Activated T-cell treated with anti-CD3 and anti-CD28 coated beads, Interleukin-2, amount 50 U/mL, for 72 hours (primary cell): ENCODE data around the gene ADGRF3. TPM values are rescaled to one million over a fixed set of nuclear protein-coding genes. Genes with fewer than 3 reads are reported as not detected.

Experiments used
- ATAC-seq, 2 donors: fragments of 150-1000 bp; cut with Tn5 transposase; replicated peaks in 1 of 2; 2 replicates each; pipeline ENCODE4 v1.10.0; 2021; ENCODE audit warnings: moderate library complexity in 2 of 2, mild to moderate bottlenecking in 1 of 2
- DNase-seq, 2 donors: peaks; one replicate each; pipeline ENCODE4 v3.0.0; 2021 to 2022; ENCODE audit warnings: mixed read lengths in 1 of 2
- H3K27ac Mint-ChIP-seq: one replicate; pipeline ENCODE4 v1.8.0; 2022; ENCODE audit warnings: mild to moderate bottlenecking, moderate library complexity, mixed read lengths
- H3K27me3 Mint-ChIP-seq: one replicate; pipeline ENCODE4 v1.8.0; 2022; ENCODE audit warnings: low read depth, mixed read lengths
- H3K36me3 Mint-ChIP-seq, 2 donors: one replicate each; pipeline ENCODE4 v1.8.0; 2022; ENCODE audit warnings: mixed read lengths in 2 of 2, mild to moderate bottlenecking in 1 of 2; ENCODE audit not compliant: insufficient read depth in 2 of 2
- H3K4me1 Mint-ChIP-seq: one replicate; pipeline ENCODE4 v1.8.0; 2022; ENCODE audit warnings: low read depth, mixed read lengths
- H3K4me3 Mint-ChIP-seq, 2 donors: one replicate each; pipeline ENCODE4 v1.8.0; 2022; ENCODE audit warnings: mild to moderate bottlenecking in 2 of 2, mixed read lengths in 2 of 2, moderate library complexity in 2 of 2
- H3K9me3 Mint-ChIP-seq, 2 donors: one replicate each; pipeline ENCODE4 v1.8.0; 2022; ENCODE audit warnings: mixed read lengths in 2 of 2
- total RNA-seq, 2 donors: library from RNA; stranded (reverse); gene quantifications; one replicate each; pipeline ENCODE4 v1.2.3, GENCODE V29; 2022

ADGRF3 gene
- total RNA-seq, 2 donors from 2014 or later, result 2.4 to 4.8 TPM

DNA sequence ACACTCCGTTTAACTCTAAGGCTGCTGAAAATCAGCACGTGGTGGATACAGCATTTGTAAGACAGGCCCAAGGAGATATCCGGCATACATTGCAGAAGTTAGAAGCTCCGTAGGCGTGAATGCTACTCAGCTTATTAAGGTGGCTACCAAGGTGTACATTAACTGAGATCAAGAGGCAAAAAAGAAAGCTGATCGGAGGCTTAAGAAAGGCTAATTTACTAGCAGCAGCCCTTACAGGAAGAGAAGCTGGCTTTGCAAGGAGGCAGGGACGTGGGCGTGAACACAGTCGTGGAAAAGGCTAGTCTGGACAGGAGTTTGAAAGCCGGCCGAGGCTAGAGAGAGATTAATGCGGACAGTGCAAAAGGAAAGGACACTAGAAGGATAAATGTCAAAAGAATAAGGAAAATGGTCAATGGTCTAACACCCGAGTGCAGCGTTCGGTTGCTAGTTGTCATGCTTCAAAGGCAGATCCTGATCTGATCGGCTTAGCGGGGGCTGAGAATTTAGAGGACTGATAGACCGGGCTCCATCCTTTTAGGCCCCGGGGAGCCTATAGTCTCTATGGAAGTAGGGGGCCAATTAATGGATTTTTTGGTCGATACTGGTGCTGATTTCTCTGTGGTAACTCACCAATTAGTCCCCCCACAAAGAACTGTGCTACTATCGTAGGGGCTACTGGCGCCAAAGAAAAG, 46.2 kb downstream of the ADGRF3 start:
- Mint-ChIP-seq H3K4me1 (no peaks in the 10 kb centered on the region), H3K36me3 (no peaks in the 10 kb centered on the region), H3K27ac (no peak overlapping the region), H3K9me3 (no peaks in the 10 kb centered on the region), H3K27me3 (no peaks in the 10 kb centered on the region), H3K4me3 (no peak overlapping the region)
- DNase-seq (peak; percentile 3 to 13), ATAC-seq (peak; percentile 33 to 46)

DNA sequence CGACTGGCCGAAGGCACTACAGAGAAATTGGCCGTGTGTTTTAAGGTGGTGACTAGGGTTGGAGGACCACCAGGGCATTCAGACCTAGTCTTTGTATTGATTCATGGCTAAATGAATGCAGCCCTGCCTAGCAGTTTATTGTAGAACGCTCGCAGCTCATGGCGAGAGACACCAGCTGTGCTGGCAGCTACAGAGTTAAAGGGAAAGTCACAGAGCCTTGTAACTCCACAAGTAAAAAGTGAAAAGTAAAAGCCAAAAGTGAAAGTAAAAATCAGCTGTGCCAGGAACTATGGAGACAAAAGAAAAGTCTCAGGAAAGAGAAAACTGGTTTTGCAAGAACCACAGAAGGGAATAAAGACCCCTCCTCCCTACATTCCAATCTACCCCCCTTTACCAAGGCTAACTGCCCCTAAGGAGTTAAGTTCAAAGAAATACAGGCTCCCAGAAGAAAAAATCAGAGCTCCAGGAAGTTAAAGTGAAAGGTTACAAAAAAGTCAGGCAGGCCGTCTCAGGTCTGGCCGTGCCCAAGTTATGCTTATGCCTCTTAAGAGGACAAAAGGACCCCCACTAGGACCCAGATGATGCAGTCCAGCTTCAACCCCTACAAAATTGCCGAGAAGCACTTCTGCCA, 47.0 kb downstream of the ADGRF3 start:
- Mint-ChIP-seq H3K36me3 (no peaks in the 10 kb centered on the region), H3K9me3 (no peaks in the 10 kb centered on the region), H3K27ac (no peak overlapping the region), H3K27me3 (no peaks in the 10 kb centered on the region), H3K4me3 (no peak overlapping the region), H3K4me1 (no peaks in the 10 kb centered on the region)
- DNase-seq (peak; percentile 11 to 27), ATAC-seq (peak; percentile 47 to 52)

DNA sequence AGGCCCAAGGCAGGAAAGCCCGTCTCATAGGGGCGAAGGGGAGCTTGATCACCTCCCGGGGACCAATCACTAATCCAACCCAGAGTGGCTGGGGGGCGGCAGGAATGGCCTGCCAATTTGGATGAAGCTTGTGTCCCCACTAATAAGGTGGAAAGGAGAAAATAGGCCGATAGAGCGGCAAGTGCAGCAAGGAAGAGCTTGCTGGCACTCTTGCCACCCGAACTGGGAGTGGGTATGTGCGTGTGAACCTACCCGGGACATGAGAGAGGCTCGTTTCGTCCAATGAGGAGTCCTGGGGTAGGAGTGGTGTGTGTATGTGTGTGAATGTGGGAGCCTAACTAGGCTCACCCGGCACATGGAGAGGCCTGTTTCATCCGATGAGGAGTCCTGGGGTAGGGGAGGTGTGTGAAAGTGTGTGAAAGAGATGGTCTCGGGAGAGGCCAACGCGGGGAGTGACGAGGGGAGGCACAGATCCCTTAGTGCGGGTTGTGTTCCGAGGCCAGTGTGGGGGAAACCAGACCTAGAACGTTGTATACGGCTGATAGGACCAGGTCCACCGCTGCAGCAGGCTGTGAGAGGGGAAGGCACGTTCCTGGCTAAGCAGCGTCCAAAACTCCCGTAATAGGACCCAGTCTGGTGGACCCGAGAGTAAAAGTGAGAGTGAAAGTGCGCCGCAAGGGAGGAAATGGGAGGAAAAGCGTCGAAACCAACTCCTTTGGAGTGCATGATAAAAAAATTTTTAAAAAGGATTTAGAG, 47.8 kb downstream of the ADGRF3 start:
- peak; percentile 32 to 38 for DNase-seq
- Mint-ChIP-seq H3K4me1 (no peaks in the 10 kb centered on the region), H3K36me3 (no peaks in the 10 kb centered on the region), H3K4me3 (no peak overlapping the region), H3K9me3 (no peaks in the 10 kb centered on the region), H3K27ac (no peak overlapping the region), H3K27me3 (no peaks in the 10 kb centered on the region)
- ATAC-seq, result peak; percentile 71 to 72

DNA sequence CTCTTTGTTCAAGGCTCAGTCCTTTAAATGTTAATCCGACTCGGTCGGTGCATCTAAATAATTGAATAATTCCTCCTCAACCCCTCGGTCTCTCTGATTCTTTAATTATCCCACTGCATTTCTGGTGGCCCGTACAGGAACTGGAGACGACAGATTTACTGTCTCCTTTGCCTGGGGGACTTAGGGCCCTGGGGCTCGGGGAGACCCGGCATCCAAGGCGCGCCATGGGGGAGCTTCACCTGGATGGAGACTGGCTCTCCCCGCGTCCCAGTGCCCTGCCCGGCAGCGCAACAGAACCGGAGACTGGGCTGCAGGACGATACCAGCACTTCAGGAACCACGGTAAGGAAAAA, 48.3 kb downstream of the ADGRF3 start:
- H3K27me3 Mint-ChIP-seq, result no peaks in the 10 kb centered on the region
- ATAC-seq (peak in 1 of 2 donors; percentile 10), DNase-seq (no peak)
- H3K36me3 Mint-ChIP-seq, result no peaks in the 10 kb centered on the region
- no peak overlapping the region for H3K27ac Mint-ChIP-seq
- H3K9me3 Mint-ChIP-seq, result no peaks in the 10 kb centered on the region
- no peaks in the 10 kb centered on the region for H3K4me1 Mint-ChIP-seq
- no peak overlapping the region for H3K4me3 Mint-ChIP-seq

DNA sequence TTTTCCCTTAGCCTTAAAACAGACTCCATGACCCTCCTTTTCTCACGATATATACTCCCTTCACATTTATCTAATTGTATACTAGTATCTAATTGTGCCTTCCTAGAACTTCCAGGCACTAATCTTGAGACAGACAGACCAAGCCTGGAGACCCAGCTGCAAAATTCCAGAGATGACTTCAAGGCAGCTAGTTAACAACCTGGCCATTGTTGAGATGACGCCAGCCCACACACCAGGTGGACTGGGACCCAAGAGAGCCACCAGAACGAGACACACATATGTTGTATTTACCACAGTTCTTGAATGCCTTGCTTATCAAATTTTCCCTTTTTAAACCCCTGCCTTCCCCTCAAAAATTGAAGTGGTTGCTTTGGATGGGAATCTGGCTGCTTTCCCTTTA, 49.5 kb downstream of the ADGRF3 start:
- H3K27me3 Mint-ChIP-seq, result no peaks in the 10 kb centered on the region

DNA sequence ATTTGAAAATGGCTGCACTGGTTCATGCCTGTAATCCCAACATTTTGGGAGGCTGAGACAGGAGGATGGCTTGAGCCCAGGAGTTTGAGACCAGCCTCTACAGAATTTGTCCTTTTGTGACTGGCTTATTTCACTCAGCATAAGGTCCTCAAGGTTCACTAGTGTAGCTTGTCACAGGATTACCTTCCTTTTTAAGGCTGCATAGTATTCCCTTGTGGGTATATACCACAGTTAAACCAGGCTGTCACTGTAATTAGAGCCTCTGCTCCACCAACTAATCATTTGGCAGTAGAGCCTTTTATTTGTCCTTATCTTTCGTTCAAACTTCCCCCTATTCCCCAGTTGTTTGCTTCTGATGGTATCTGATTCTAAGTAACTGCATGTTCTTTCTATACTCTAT, 51.1 kb downstream of the ADGRF3 start:
- Mint-ChIP-seq H3K4me3 (no peak overlapping the region), H3K36me3 (no peaks in the 10 kb centered on the region), H3K27me3 (no peaks in the 10 kb centered on the region), H3K9me3 (no peaks in the 10 kb centered on the region), H3K4me1 (peaks cover 6% of the 10 kb centered on the region), H3K27ac (no peak overlapping the region)
- ATAC-seq, result no peak
- DNase-seq, result no peak

More for the DNA sequence above, 49.5 kb downstream of the ADGRF3 start:
- ATAC-seq, result no peak
- H3K27ac Mint-ChIP-seq, result no peak overlapping the region
- H3K4me3 Mint-ChIP-seq, result no peak overlapping the region
- no peaks in the 10 kb centered on the region for H3K36me3 Mint-ChIP-seq
- no peak for DNase-seq
- no peaks in the 10 kb centered on the region for H3K9me3 Mint-ChIP-seq
- H3K4me1 Mint-ChIP-seq, result peaks cover 6% of the 10 kb centered on the region

DNA sequence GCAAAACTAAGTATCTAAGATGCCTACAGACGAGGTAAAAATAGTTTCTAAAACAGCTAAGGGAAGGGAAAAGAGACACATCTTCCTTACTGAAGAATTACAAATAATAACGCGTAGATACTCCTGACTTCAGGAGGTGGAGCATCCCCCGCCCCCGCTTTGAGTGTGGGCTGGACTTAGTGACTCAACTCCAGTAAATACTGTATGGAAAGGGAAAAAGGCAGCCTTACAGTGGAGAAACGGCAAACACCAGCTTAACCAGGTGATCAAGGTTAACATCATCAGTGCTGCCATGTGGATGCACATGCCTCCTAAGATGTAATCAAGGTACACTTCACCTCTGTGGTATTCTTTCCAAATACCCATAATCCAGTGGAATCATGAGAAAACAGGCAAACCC, 53.9 kb downstream of the ADGRF3 start:
- H3K27ac Mint-ChIP-seq, result no peak overlapping the region
- DNase-seq (no peak), ATAC-seq (no peak)
- no peak overlapping the region for H3K4me3 Mint-ChIP-seq
- peaks cover 6% of the 10 kb centered on the region for H3K4me1 Mint-ChIP-seq
- no peaks in the 10 kb centered on the region for H3K27me3 Mint-ChIP-seq
- no peaks in the 10 kb centered on the region for H3K9me3 Mint-ChIP-seq
- peaks cover 0 to 2% of the 10 kb centered on the region in 2 donors for H3K36me3 Mint-ChIP-seq

DNA sequence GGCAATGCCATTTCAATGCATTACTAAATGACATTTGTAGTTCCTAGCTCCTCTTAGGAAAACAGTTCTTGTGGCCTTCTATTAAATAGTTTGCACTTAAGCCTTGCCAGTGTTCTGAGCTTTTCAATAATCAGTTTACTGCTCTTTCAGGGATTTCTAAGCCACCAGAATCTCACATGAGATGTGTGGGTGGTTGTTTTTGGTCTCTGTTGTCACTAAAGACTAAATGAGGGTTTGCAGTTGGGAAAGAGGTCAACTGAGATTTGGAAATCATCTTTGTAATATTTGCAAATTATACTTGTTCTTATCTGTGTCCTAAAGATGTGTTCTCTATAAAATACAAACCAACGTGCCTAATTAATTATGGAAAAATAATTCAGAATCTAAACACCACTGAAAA, 56.6 kb downstream of the ADGRF3 start:
- H3K27me3 Mint-ChIP-seq, result no peaks in the 10 kb centered on the region
- DNase-seq (no peak), ATAC-seq (no peak)
- peaks cover 6% of the 10 kb centered on the region for H3K4me1 Mint-ChIP-seq
- H3K27ac Mint-ChIP-seq, result no peak overlapping the region
- peaks cover 2 to 7% of the 10 kb centered on the region in 2 donors for H3K36me3 Mint-ChIP-seq
- H3K9me3 Mint-ChIP-seq, result no peaks in the 10 kb centered on the region
- H3K4me3 Mint-ChIP-seq, result no peak overlapping the region

DNA sequence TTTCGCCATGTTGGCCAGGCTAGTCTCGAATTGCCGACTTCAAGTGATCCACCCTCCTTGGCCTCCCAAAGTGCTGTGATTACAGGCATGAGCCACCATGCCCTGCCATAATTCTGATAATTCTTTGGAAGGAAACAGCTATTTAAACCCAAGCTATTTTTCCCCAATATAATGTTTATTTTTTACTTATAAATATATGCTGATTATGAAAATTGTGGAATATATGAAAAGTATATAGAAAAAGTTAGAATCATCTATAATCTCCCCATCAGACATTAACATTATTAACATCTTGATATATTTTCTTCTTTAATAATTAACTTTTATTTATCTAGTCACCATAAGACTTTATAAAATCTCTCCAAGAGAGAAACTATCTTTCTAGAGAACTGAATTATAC, 60.7 kb downstream of the ADGRF3 start:
- Mint-ChIP-seq H3K27ac (no peak overlapping the region), H3K9me3 (no peaks in the 10 kb centered on the region), H3K36me3 (peaks cover 2 to 19% of the 10 kb centered on the region in 2 donors), H3K4me1 (no peaks in the 10 kb centered on the region), H3K27me3 (no peaks in the 10 kb centered on the region), H3K4me3 (no peak overlapping the region)
- ATAC-seq, result no peak
- DNase-seq, result no peak

DNA sequence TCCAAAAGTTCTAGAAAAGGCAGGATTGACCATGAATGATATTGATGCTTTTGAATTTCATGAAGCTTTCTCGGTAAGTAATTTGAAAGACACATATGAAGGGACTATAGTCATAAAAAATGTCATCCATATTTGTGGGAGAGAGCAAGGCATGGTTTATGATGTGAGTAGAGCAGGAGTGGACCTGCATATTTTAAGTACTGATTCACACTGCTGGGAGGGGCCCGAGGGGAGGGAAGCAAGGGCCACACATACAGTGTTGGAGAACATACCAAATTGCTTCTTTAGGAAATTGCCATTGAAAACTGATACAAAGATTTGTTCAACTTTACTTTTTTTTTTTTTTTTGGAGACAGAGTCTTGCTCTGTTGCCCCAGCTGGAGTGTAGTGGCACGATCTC, 62.5 kb downstream of the ADGRF3 start:
- Mint-ChIP-seq H3K36me3 (peaks cover 3 to 29% of the 10 kb centered on the region in 2 donors), H3K9me3 (no peaks in the 10 kb centered on the region), H3K27ac (no peak overlapping the region), H3K4me1 (no peaks in the 10 kb centered on the region), H3K27me3 (no peaks in the 10 kb centered on the region), H3K4me3 (no peak overlapping the region)
- DNase-seq (no peak), ATAC-seq (no peak)

DNA sequence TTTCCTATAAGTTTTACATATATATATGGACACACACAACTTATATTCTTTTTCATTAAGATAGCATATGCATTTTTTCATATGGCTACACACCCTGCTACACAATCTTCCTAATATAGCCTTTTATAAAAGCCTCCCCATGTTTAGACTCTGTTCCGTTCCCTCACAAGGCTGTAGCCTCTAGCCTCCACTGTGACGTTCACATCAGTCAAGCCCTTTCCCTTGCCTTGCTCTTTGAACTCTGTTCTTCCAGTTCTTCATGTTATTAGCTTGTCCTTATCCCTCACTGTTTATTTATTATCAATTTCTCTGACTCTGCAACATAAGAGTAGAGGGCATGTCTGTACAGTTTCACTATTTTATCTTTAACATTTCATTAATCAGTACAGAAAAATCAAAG, 63.0 kb downstream of the ADGRF3 start:
- no peak for DNase-seq
- no peaks in the 10 kb centered on the region for H3K9me3 Mint-ChIP-seq
- peaks cover 3 to 30% of the 10 kb centered on the region in 2 donors for H3K36me3 Mint-ChIP-seq
- no peaks in the 10 kb centered on the region for H3K27me3 Mint-ChIP-seq
- H3K4me3 Mint-ChIP-seq, result no peak overlapping the region
- ATAC-seq, result no peak
- no peak overlapping the region for H3K27ac Mint-ChIP-seq
- no peaks in the 10 kb centered on the region for H3K4me1 Mint-ChIP-seq

DNA sequence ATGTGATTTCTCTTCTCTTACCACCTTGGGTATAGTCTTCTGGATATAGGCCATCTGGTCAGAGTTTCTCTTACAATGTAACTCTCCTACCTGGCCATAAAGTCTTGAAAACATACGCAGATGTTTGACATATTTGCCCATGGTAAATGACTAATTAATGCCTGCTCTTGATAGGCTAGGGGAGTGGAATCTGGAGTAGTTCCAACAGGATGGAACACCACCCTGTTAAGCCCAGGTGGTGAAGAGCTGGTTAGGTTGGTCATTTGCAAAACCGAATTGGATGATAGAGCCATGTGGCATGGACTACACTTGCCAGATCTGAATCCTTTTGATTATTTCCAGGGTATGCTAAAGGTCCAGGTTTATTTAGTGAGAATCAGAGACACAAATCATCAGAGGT, 65.4 kb downstream of the ADGRF3 start:
- Mint-ChIP-seq H3K4me1 (no peaks in the 10 kb centered on the region), H3K27ac (no peak overlapping the region), H3K36me3 (peaks cover 3 to 33% of the 10 kb centered on the region in 2 donors), H3K4me3 (no peak overlapping the region), H3K9me3 (no peaks in the 10 kb centered on the region), H3K27me3 (no peaks in the 10 kb centered on the region)
- DNase-seq (no peak), ATAC-seq (no peak)

DNA sequence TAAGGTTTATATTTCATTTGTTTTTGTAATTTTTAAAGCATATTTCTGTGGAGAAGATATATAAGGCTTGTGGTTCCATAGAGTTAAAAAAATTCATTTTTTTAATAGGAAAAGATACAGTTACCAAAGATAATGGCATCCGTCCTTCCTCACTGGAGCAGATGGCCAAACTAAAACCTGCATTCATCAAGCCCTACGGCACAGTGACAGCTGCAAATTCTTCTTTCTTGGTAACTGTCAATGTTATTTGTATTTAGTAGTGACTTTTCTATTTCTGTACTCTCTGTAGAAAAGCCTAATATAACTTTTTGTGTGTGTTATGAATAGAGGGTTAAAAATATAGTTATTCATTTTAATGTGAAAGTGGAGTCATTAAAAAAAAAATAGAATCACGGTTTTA, 66.7 kb downstream of the ADGRF3 start:
- ATAC-seq, result no peak
- H3K4me3 Mint-ChIP-seq, result no peak overlapping the region
- no peak for DNase-seq
- H3K4me1 Mint-ChIP-seq, result no peaks in the 10 kb centered on the region
- H3K27me3 Mint-ChIP-seq, result no peaks in the 10 kb centered on the region
- peaks cover 1 to 27% of the 10 kb centered on the region in 2 donors for H3K36me3 Mint-ChIP-seq
- H3K27ac Mint-ChIP-seq, result no peak overlapping the region
- H3K9me3 Mint-ChIP-seq, result no peaks in the 10 kb centered on the region
